Measurements from ENCODE around the gene RFX3.

Gene RFX3

GRCh38 chr9:3475300-3476020 lies 50.3 kb downstream of the RFX3 start:
- DNase-seq, result no peak

- DNase-seq, result no peak
Measured at GRCh38 chr9:3474821-3475220, 51.0 kb downstream of the RFX3 start.

- DNase-seq, result no peak
Measured at GRCh38 chr9:3473405-3473804, 52.4 kb downstream of the RFX3 start.

- DNase-seq, result no peak
Measured at GRCh38 chr9:3471883-3472282, 53.9 kb downstream of the RFX3 start.

- DNase-seq, result no peak
Measured at GRCh38 chr9:3468421-3469205, 57.2 kb downstream of the RFX3 start.

GRCh38 chr9:3467593-3468219 lies 58.1 kb downstream of the RFX3 start:
- peak; percentile 48 for DNase-seq

GRCh38 chr9:3464033-3464638 lies 61.7 kb downstream of the RFX3 start:
- no peak for DNase-seq

- DNase-seq, result no peak
Measured at GRCh38 chr9:3458806-3459475, 66.9 kb downstream of the RFX3 start.

- no peak for DNase-seq
Measured at GRCh38 chr9:3457175-3457574, 68.6 kb downstream of the RFX3 start.

- no peak for DNase-seq
Measured at GRCh38 chr9:3455717-3456116, 70.1 kb downstream of the RFX3 start.

GRCh38 chr9:3455094-3455493 lies 70.7 kb downstream of the RFX3 start:
- no peak for DNase-seq

GRCh38 chr9:3451956-3452355 lies 73.8 kb downstream of the RFX3 start:
- DNase-seq, result no peak

GRCh38 chr9:3447788-3448187 lies 78.0 kb downstream of the RFX3 start:
- no peak for DNase-seq

GRCh38 chr9:3447143-3447542 lies 78.7 kb downstream of the RFX3 start:
- no peak for DNase-seq

GRCh38 chr9:3446313-3446712 lies 79.5 kb downstream of the RFX3 start:
- DNase-seq, result no peak

GRCh38 chr9:3444016-3444415 lies 81.8 kb downstream of the RFX3 start:
- no peak for DNase-seq

- peak; percentile 39 for DNase-seq
Measured at GRCh38 chr9:3441197-3441816, 84.5 kb downstream of the RFX3 start.

- DNase-seq, result no peak
Measured at GRCh38 chr9:3436629-3437420, 89.0 kb downstream of the RFX3 start.

- no peak for DNase-seq
Measured at GRCh38 chr9:3435732-3436131, 90.1 kb downstream of the RFX3 start.

GRCh38 chr9:3434594-3434993 lies 91.2 kb downstream of the RFX3 start:
- DNase-seq, result no peak

- no peak for DNase-seq
Measured at GRCh38 chr9:3433754-3434153, 92.0 kb downstream of the RFX3 start.

- no peak for DNase-seq
Measured at GRCh38 chr9:3433066-3433465, 92.7 kb downstream of the RFX3 start.
